Panc1 (cell line): Measurements from ENCODE around the gene PLCXD1. TPM values are rescaled to one million over a fixed set of nuclear protein-coding genes. Genes with fewer than 3 reads are reported as not detected.
A peak's percentile ranks its signal among the peaks of the same experiment; 100 is the strongest.
"Not testable (repeated sequence)": the region's sequence is repeated elsewhere in the genome, so short reads cannot be mapped to it uniquely, and the experiment has no call there.

Source experiments
- ATAC-seq: fragments of 200-7000 bp; cut with Tn5 transposase; 2 replicates; pipeline ENCODE4 v1.9.1; 2020; ENCODE audit warnings: mild to moderate bottlenecking, moderate library complexity
- Bru-seq: library from RNA; stranded (reverse); fragments of 400-500 nt; gene quantifications from one replicate; lab custom pipeline; 2021; lab: Mats Ljungman, UMichigan
- BruChase-seq, 2 experiments: library from RNA; stranded (reverse); fragments of 400-500 nt; gene quantifications; one replicate each; lab custom pipeline; 2021; lab: Mats Ljungman, UMichigan
- BruUV-seq: library from RNA; stranded (reverse); fragments of 400-500 nt; replicated peaks from 2 replicates; lab custom pipeline; 2021; lab: Mats Ljungman, UMichigan
- CTCF ChIA-PET: fragments of 300-600 bp; sonication (Branson Sonifier 250); formaldehyde crosslinking; loops from one replicate; lab custom pipeline; 2022; ENCODE audit warnings: antibody characterized with exemption; lab: Charles Lee
- POLR2A ChIA-PET: fragments of 300-600 bp; sonication (Branson Sonifier 250); formaldehyde crosslinking; loops from one replicate; lab custom pipeline; 2022; ENCODE audit warnings: antibody characterized with exemption; lab: Charles Lee
- DNase-seq: peaks from one replicate; pipeline ENCODE4 v3.0.0-alpha.2; 2010; ENCODE audit warnings: low read depth, low spot score
- H3K27ac ChIP-seq: 2 replicates; pipeline ENCODE4 v1.5.1; 2011; ENCODE audit warnings: mild to moderate bottlenecking, low read length, inconsistent platforms
- H3K27me3 ChIP-seq: fragments of 200-500 bp; sonication (Bioruptor generic); 2 replicates; pipeline ENCODE4 v1.6.0; 2014; ENCODE audit warnings: low read length, inconsistent platforms; ENCODE audit not compliant: control insufficient read depth, insufficient read depth
- H3K36me3 ChIP-seq: fragments of 200-500 bp; sonication (Bioruptor generic); 2 replicates; pipeline ENCODE4 v1.5.1; 2014; ENCODE audit warnings: inconsistent platforms, mild to moderate bottlenecking, low read length, moderate library complexity; ENCODE audit not compliant: control insufficient read depth, insufficient read depth
- H3K4me1 ChIP-seq: 2 replicates; pipeline ENCODE4 v1.5.1; 2011; ENCODE audit warnings: inconsistent platforms, mild to moderate bottlenecking, low read length, moderate library complexity; ENCODE audit not compliant: control insufficient read depth, insufficient read depth
- H3K4me3 ChIP-seq, 2 experiments: 2 replicates each; pipeline ENCODE4 v1.5.1; 2011 to 2012; ENCODE audit warnings: low read depth in 2 of 2, low read length in 2 of 2, mild to moderate bottlenecking in 2 of 2, inconsistent platforms in 1 of 2, moderate library complexity in 1 of 2
- H3K9me3 ChIP-seq: fragments of 200-500 bp; sonication (Bioruptor generic); 2 replicates; pipeline ENCODE4 v1.5.1; 2014; ENCODE audit warnings: low read depth, mild to moderate bottlenecking, inconsistent platforms, low read length, moderate library complexity; ENCODE audit not compliant: control insufficient read depth, insufficient read depth
- CTCF ChIP-seq: fragments of 450-650 bp; IDR thresholded peaks from 2 replicates; pipeline ENCODE4 v1.5.1; 2017; ENCODE audit warnings: mild to moderate bottlenecking
- POLR2AphosphoS5 ChIP-seq: IDR thresholded peaks from 2 replicates; pipeline ENCODE4 v1.6.1; 2012; ENCODE audit warnings: mild to moderate bottlenecking, low read depth, low read length, moderate library complexity
- REST ChIP-seq, 2 experiments: IDR thresholded peaks; 2 replicates each; pipeline ENCODE4 v1.6.1; 2011 to 2012; ENCODE audit warnings: low read depth in 2 of 2, control low read depth in 1 of 2, low read length in 1 of 2, mild to moderate bottlenecking in 1 of 2, moderate library complexity in 1 of 2; ENCODE audit not compliant: insufficient read depth in 1 of 2
- SIN3A ChIP-seq: IDR thresholded peaks from 2 replicates; pipeline ENCODE4 v1.6.1; 2012; ENCODE audit warnings: low read depth, mild to moderate bottlenecking, low read length, moderate library complexity, borderline replicate concordance; ENCODE audit not compliant: insufficient read depth
- TCF7L2 ChIP-seq: IDR thresholded peaks from 2 replicates; pipeline ENCODE4 v1.6.1; 2011; ENCODE audit warnings: mild to moderate bottlenecking, low read depth, low read length, inconsistent platforms
- in situ Hi-C: cut with HindIII; loops from 2 replicates; pipeline ENCODE4 v1.10.0; 2016; ENCODE audit warnings: low sequenced_read_pairs, low pct_unique_long_range_greater_than_20kb
- intact Hi-C: fragments of 100-400 bp; cut with micrococcal nuclease; formaldehyde crosslinking; loops from one replicate; pipeline ENCODE4 v1.10.0; 2022; ENCODE audit not compliant: unreplicated experiment
- long read RNA-seq: library from polyadenylated mRNA; unstranded; transcript quantifications from one replicate; pipeline ENCODE4 v2.0.0, GENCODE V29; 2021; ENCODE audit not compliant: unreplicated experiment
- polyA plus RNA-seq: library from polyadenylated mRNA; unstranded; fragments of >200 nt; gene quantifications from one replicate; pipeline ENCODE4 v1.2.1, GENCODE V29; 2012; ENCODE audit warnings: missing spikeins; ENCODE audit not compliant: insufficient read length
- total RNA-seq: library from RNA; stranded (reverse); gene quantifications from one replicate; pipeline ENCODE4 v1.2.1, GENCODE V29; 2021; ENCODE audit not compliant: unreplicated experiment

PLCXD1 gene
- 54.9 TPM for total RNA-seq
- polyA plus RNA-seq, result 95.5 TPM
- percentile 63 among the genes with signal in this experiment for Bru-seq, nascent RNA
- BruChase-seq, experiment 1, labeled RNA remaining after a 2-hour chase, result percentile 79 among the genes with signal in this experiment
- percentile 83 among the genes with signal in this experiment for BruChase-seq, experiment 2, labeled RNA remaining after a 6-hour chase
- long read RNA-seq, full-length matches to known transcripts, result 3 of 31 reads
- long read RNA-seq, partial matches to known transcripts, result 6 of 31 reads
- long read RNA-seq, other reads (novel, unspliced or antisense), result 22 of 31 reads

- no peaks in the 10 kb centered on the region for H3K27me3 ChIP-seq
- intact Hi-C loops, result no loop called here
- no peaks in the 10 kb centered on the region for H3K9me3 ChIP-seq
- DNase-seq (no peak), ATAC-seq (peak; percentile 72)
- ChIA-PET CTCF (no interaction called here), POLR2A (no interaction called here)
- peak within 1 kb of the TSS; percentile 48 to 58 for H3K4me3 ChIP-seq
- BruUV-seq, result no TSS peak
- TF ChIP-seq TCF7L2 (no peak), SIN3A (no peak), CTCF (no peak), POLR2AphosphoS5 (no peak), REST (IDR thresholded peaks at IDR 0.05; ENCODE audit: insufficient read depth in 1 of 2, low read depth in 2 of 2, low read length in 1 of 2) (no peak)
- H3K36me3 ChIP-seq, result peaks cover 4% of the 10 kb centered on the region; the same call in 1 of the 2 replicates
- H3K4me1 ChIP-seq, result no peaks in the 10 kb centered on the region
- peak within 1 kb of the TSS; percentile 79 for H3K27ac ChIP-seq
- in situ Hi-C loops, result no loop called here
These were observed at the start of gene PLCXD1 for GRCh38 chrX:281166-281999. Gene PLCXD1 (plus strand): TSS chrX:281381. CDS start chrX:284188, 2,807 bp downstream.

- in situ Hi-C loops, POLR2A ChIA-PET, CTCF ChIA-PET, DNase-seq, H3K9me3 ChIP-seq, BruUV-seq, H3K36me3 ChIP-seq, intact Hi-C loops, H3K27ac ChIP-seq, H3K4me1 ChIP-seq, H3K4me3 ChIP-seq, H3K27me3 ChIP-seq: not testable (repeated sequence)
- ATAC-seq, result peak; percentile 96
These were observed 49.4 kb upstream of the PLCXD1 start for GRCh38 chrX:231637-232277.

GRCh38 chrX:232278-232655 lies 48.9 kb upstream of the PLCXD1 start:
- CTCF ChIA-PET, H3K4me3 ChIP-seq, in situ Hi-C loops, H3K36me3 ChIP-seq, H3K4me1 ChIP-seq, POLR2A ChIA-PET, H3K27ac ChIP-seq, H3K27me3 ChIP-seq, DNase-seq, H3K9me3 ChIP-seq, BruUV-seq, intact Hi-C loops: not testable (repeated sequence)
- ATAC-seq, result peak; percentile 31; the same call in 1 of the 2 replicates

- H3K27ac ChIP-seq, in situ Hi-C loops, BruUV-seq, DNase-seq, ATAC-seq, H3K9me3 ChIP-seq, intact Hi-C loops, H3K4me1 ChIP-seq, H3K27me3 ChIP-seq, POLR2A ChIA-PET, H3K36me3 ChIP-seq, H3K4me3 ChIP-seq, CTCF ChIA-PET: not testable (repeated sequence)
These were observed 45.0 kb upstream of the PLCXD1 start for GRCh38 chrX:236201-236600.
